Measurements from ENCODE around the gene TRIM29. TPM values are rescaled to one million over a fixed set of nuclear protein-coding genes. Genes with fewer than 3 reads are reported as not detected.

TRIM29 gene
- total and polyA plus RNA-seq, 9 donors = 0.11 to 5.9 (median 1.4) TPM; not detected in 1

GRCh38 chr11:120117991-120118390 is 19.9 kb downstream of the TRIM29 start:
- Histone ChIP-seq H3K36me3 (no peaks in the 10 kb centered on the region), H3K27ac (no peak overlapping the region), H3K4me3 (no peak overlapping the region), H3K9me3 (no peaks in the 10 kb centered on the region), H3K4me1 (ENCODE audit: insufficient read depth) (no peaks in the 10 kb centered on the region), H3K27me3 (no peaks in the 10 kb centered on the region)
- TF ChIP-seq CTCF (IDR thresholded peaks at IDR 0.05) (no peak), POLR2A (IDR thresholded peaks at IDR 0.05) (no peak), EP300 (IDR thresholded peaks at IDR 0.05) (no peak)
- intact Hi-C loops (cut with DNase I) = no loop called here
- DNase-seq = no peak
- WGBS, 3 donors = 44 to 52% (median 51%) methylated on average over 9 of the region's 9 CpGs

- Histone ChIP-seq H3K4me1 (ENCODE audit: insufficient read depth) (no peaks in the 10 kb centered on the region), H3K27me3 (no peaks in the 10 kb centered on the region), H3K27ac (no peak overlapping the region), H3K4me3 (no peak overlapping the region), H3K9me3 (no peaks in the 10 kb centered on the region), H3K36me3 (no peaks in the 10 kb centered on the region)
- 75 to 79% (median 77%) methylated on average over 7 of the region's 7 CpGs for WGBS, 3 donors
- intact Hi-C loops (cut with DNase I) = no loop called here
- no peak for TF ChIP-seq EP300 (IDR thresholded peaks at IDR 0.05)
- no peak for TF ChIP-seq CTCF (IDR thresholded peaks at IDR 0.05)
- no peak for TF ChIP-seq POLR2A (IDR thresholded peaks at IDR 0.05)
- DNase-seq = no peak
These were observed 20.9 kb downstream of the TRIM29 start for GRCh38 chr11:120116966-120117365.

- intact Hi-C loops (cut with DNase I) = no loop called here
- H3K27me3 ChIP-seq = no peaks in the 10 kb centered on the region
- no peak overlapping the region for H3K27ac ChIP-seq
- no peaks in the 10 kb centered on the region for H3K4me1 ChIP-seq (ENCODE audit: insufficient read depth)
- no peak for TF ChIP-seq POLR2A (IDR thresholded peaks at IDR 0.05)
- no peak for TF ChIP-seq CTCF (IDR thresholded peaks at IDR 0.05)
- TF ChIP-seq EP300 (IDR thresholded peaks at IDR 0.05) = no peak
- H3K9me3 ChIP-seq = no peaks in the 10 kb centered on the region
- WGBS, 3 donors = 45 to 60% (median 60%) methylated on average over 20 of the region's 20 CpGs
- DNase-seq = no peak
- no peaks in the 10 kb centered on the region for H3K36me3 ChIP-seq
- H3K4me3 ChIP-seq = no peak overlapping the region
These were observed 22.5 kb downstream of the TRIM29 start for GRCh38 chr11:120115272-120116000.

- no peaks in the 10 kb centered on the region for H3K4me1 ChIP-seq (ENCODE audit: insufficient read depth)
- WGBS, 3 donors = 75 to 81% (median 77%) methylated on average over 15 of the region's 15 CpGs
- no peak overlapping the region for H3K27ac ChIP-seq
- H3K27me3 ChIP-seq = no peaks in the 10 kb centered on the region
- H3K4me3 ChIP-seq = no peak overlapping the region
- no peaks in the 10 kb centered on the region for H3K36me3 ChIP-seq
- intact Hi-C loops (cut with DNase I) = no loop called here
- TF ChIP-seq CTCF (IDR thresholded peaks at IDR 0.05) (no peak), POLR2A (IDR thresholded peaks at IDR 0.05) (no peak), EP300 (IDR thresholded peaks at IDR 0.05) (no peak)
- DNase-seq = no peak
- H3K9me3 ChIP-seq = no peaks in the 10 kb centered on the region
These were observed 25.6 kb downstream of the TRIM29 start for GRCh38 chr11:120112174-120112796.

Data from ovary (tissue), 9 donors.